Measurements from ENCODE around the gene KCTD15. TPM values are rescaled to one million over a fixed set of nuclear protein-coding genes. Genes with fewer than 3 reads are reported as not detected.

KCTD15 gene
- total and polyA plus RNA-seq, 2 of the 4 experiments (the other 2 are of a cell fraction) = 16.3 to 19.6 TPM

GRCh38 chr19:33813391-33814101 is 16.9 kb downstream of the KCTD15 start:
- H3K9me1 ChIP-seq (ENCODE audit: insufficient read depth, low read length) = no peaks in the 10 kb centered on the region
- POLR2A ChIA-PET (ENCODE audit: unreplicated experiment) = no interaction called here
- no peak overlapping the region for H4K91ac ChIP-seq (ENCODE audit: insufficient read depth, low read depth, low read length)
- H2BK15ac ChIP-seq (ENCODE audit: low read depth, low read length) = no peak overlapping the region
- TF ChIP-seq RFX5 (IDR thresholded peaks at IDR 0.05; ENCODE audit: low read depth, low read length) (no peak), POLR2A (IDR thresholded peaks at IDR 0.05; ENCODE audit: low read depth, low read length) (no peak), BHLHE40 (IDR thresholded peaks at IDR 0.05; ENCODE audit: low read depth, low read length) (no peak), CTCF (conservative IDR thresholded peaks at IDR 0.05; ENCODE audit: low read depth, low read length) (no peak), MXI1 (IDR thresholded peaks at IDR 0.05; ENCODE audit: borderline replicate concordance, low read depth, low read length) (no peak), NFE2L2 (IDR thresholded peaks at IDR 0.05; ENCODE audit: low read depth, low read length) (no peak), CHD1 (IDR thresholded peaks at IDR 0.05; ENCODE audit: low read depth, low read length) (no peak), FOS (IDR thresholded peaks at IDR 0.05; ENCODE audit: low read depth, low read length) (no peak), SMC3 (IDR thresholded peaks at IDR 0.05; ENCODE audit: low read depth, low read length) (no peak), ELK1 (IDR thresholded peaks at IDR 0.05; ENCODE audit: borderline replicate concordance, low read depth, low read length) (no peak), MAZ (IDR thresholded peaks at IDR 0.05; ENCODE audit: borderline replicate concordance, low read depth, low read length) (no peak), MAFK (IDR thresholded peaks at IDR 0.05; ENCODE audit: low read depth, low read length) (no peak), RAD21 (IDR thresholded peaks at IDR 0.05; ENCODE audit: low read length) (no peak)
- no peak overlapping the region for H3K4me2 ChIP-seq (ENCODE audit: low read depth, low read length)
- DNase-seq (no peak), ATAC-seq (ENCODE audit: low read depth) (no peak)
- H3K4ac ChIP-seq (ENCODE audit: low read depth, low read length) = no peak overlapping the region
- BruUV-seq (replicated peaks) = no TSS peak
- H3K4me1 ChIP-seq (ENCODE audit: control insufficient read depth, insufficient read depth, low read length) = 0 out of 2 replicates have a peak, but pooled peaks cover 3% of the 10 kb centered on the region
- no peak overlapping the region for H3K9ac ChIP-seq (ENCODE audit: low read depth, low read length)
- H2BK120ac ChIP-seq (ENCODE audit: low read depth, low read length) = no peak overlapping the region
- in situ Hi-C loops (cut with MboI; ENCODE audit: low sequenced_read_pairs) (no loop called here), dilution Hi-C loops (cut with HindIII; ENCODE audit: low sequenced_read_pairs, unreplicated experiment) (no loop called here), intact Hi-C loops (cut with micrococcal nuclease) (no loop called here)
- no peak overlapping the region for H2BK5ac ChIP-seq (ENCODE audit: low read depth, low read length, poor library complexity, severe bottlenecking)
- no peak overlapping the region for H4K8ac ChIP-seq (ENCODE audit: low read depth in 2 of 2, low read length in 2 of 2)
- H3K9me3 ChIP-seq (ENCODE audit: control insufficient read depth, insufficient read depth, low read length) = no peaks in the 10 kb centered on the region
- no peak overlapping the region for H3K18ac ChIP-seq (ENCODE audit: low read depth, low read length)
- no peak overlapping the region for H2BK20ac ChIP-seq (ENCODE audit: low read depth, low read length)
- WGBS, 2 experiments (ENCODE audit: extremely low coverage in 2 of 2, insufficient read length in 1 of 2) = 92% methylated on average over 11 of the region's 16 CpGs; no CpG with 5 or more reads in 1 of the 2 experiments
- H4K5ac ChIP-seq (ENCODE audit: low read depth, low read length) = no peak overlapping the region
- no peak overlapping the region for H2AFZ ChIP-seq (replicated peaks; ENCODE audit: low read length, poor library complexity)
- H2AK9ac ChIP-seq (replicated peaks; ENCODE audit: low read depth, low read length, poor library complexity) = no peak overlapping the region
- no peaks in the 10 kb centered on the region for H3K79me1 ChIP-seq (ENCODE audit: low read depth in 1 of 2, low read length in 2 of 2)
- CTCF ChIA-PET = no interaction called here
- H3K36me3 ChIP-seq (ENCODE audit: control insufficient read depth, insufficient read depth, low read length) = peaks cover 20% of the 10 kb centered on the region
- H3K27ac ChIP-seq (ENCODE audit: insufficient read depth, low read length) = no peak overlapping the region
- H3K56ac ChIP-seq (ENCODE audit: extremely low read depth, insufficient read depth, low read length) = no peak overlapping the region
- no peak overlapping the region for H3K23ac ChIP-seq (ENCODE audit: low read depth, low read length)
- H3K27me3 ChIP-seq (ENCODE audit: control insufficient read depth, insufficient read depth, low read length) = no peaks in the 10 kb centered on the region
- H4K20me1 ChIP-seq (ENCODE audit: insufficient read depth, low read length) = no peaks in the 10 kb centered on the region
- H2AK5ac ChIP-seq (ENCODE audit: low read depth, low read length) = no peak overlapping the region
- no peak overlapping the region for H3K4me3 ChIP-seq (ENCODE audit: insufficient read depth, low read depth, low read length)
- no peak overlapping the region for H3K14ac ChIP-seq (replicated peaks; ENCODE audit: low read depth, low read length)

All from IMR-90 (cell line).